Neural progenitor cell (in vitro differentiated cells): Measurements from ENCODE around the gene LENG9.

Experiments
- EZH2 ChIP-seq: fragments of 200-600 bp; sonication (generic); IDR thresholded peaks from 2 replicates; pipeline ENCODE4 v1.6.1; 2017; ENCODE audit warnings: antibody characterized with exemption, mild to moderate bottlenecking, moderate library complexity
- TF ChIP-seq, protein P1 (sequence below): fragments of 200-600 bp; sonication (generic); IDR thresholded peaks from 2 replicates; pipeline ENCODE4 v1.5.1; 2017; ENCODE audit warnings: antibody characterized with exemption, mild to moderate bottlenecking

DNA sequence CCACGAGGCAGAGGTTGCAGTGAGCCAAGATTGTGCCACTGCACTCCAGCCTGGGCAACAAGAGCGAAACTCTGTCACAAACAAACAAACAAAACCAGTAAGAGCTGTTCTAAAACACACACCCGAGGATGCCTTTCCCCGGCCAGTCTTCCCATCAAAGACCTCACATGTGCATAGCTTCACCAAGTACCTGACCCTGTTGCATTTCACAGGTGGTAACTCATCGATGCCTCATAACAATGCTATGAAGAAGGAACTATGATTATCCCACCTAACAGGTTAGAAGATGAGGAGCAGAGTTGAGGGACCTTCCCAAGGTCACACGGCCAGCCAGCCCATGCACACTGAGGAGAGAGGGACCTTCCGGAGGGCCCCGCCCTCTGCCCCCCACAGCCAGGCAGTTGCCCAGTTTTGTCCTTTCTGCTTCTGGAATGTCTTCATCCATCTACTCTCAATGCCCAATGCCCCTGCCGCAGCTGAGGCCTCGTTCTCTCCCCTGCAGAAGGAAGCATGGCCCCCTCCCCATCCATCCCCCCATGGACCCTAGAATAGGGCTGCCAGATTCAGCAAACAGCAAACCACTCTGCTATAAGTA lies 31.3 kb downstream of the LENG9 start:
- TF ChIP-seq, protein P1, sequence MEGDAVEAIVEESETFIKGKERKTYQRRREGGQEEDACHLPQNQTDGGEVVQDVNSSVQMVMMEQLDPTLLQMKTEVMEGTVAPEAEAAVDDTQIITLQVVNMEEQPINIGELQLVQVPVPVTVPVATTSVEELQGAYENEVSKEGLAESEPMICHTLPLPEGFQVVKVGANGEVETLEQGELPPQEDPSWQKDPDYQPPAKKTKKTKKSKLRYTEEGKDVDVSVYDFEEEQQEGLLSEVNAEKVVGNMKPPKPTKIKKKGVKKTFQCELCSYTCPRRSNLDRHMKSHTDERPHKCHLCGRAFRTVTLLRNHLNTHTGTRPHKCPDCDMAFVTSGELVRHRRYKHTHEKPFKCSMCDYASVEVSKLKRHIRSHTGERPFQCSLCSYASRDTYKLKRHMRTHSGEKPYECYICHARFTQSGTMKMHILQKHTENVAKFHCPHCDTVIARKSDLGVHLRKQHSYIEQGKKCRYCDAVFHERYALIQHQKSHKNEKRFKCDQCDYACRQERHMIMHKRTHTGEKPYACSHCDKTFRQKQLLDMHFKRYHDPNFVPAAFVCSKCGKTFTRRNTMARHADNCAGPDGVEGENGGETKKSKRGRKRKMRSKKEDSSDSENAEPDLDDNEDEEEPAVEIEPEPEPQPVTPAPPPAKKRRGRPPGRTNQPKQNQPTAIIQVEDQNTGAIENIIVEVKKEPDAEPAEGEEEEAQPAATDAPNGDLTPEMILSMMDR, result no peak
- TF ChIP-seq EZH2, result no peak
